GM12864 (cell line): Measurements from ENCODE around the gene GADD45GIP1.

Experiments
- DNase-seq: peaks from one replicate; pipeline ENCODE4 v3.0.0-alpha.2; 2011; ENCODE audit warnings: low read depth
- H3K4me3 ChIP-seq: 2 replicates; pipeline ENCODE4 v1.5.1; 2011; ENCODE audit warnings: mild to moderate bottlenecking, low read depth, low read length, control low read depth
- CTCF ChIP-seq: IDR thresholded peaks from 2 replicates; pipeline ENCODE4 v1.5.1; 2011; ENCODE audit warnings: low read depth, mild to moderate bottlenecking, moderate library complexity, low read length, control low read depth, inconsistent platforms; ENCODE audit errors: missing control alignments

GADD45GIP1 gene

GRCh38 chr19:12990431-12990830 is 33.4 kb upstream of the GADD45GIP1 start:
- no peak for DNase-seq
- H3K4me3 ChIP-seq, result no peak overlapping the region
- no peak for TF ChIP-seq CTCF

- no peak for DNase-seq
- no peak for TF ChIP-seq CTCF
- H3K4me3 ChIP-seq, result no peak overlapping the region
These were observed 30.8 kb upstream of the GADD45GIP1 start for GRCh38 chr19:12987781-12988180.

- no peak for DNase-seq
- H3K4me3 ChIP-seq, result no peak overlapping the region
- no peak for TF ChIP-seq CTCF
These were observed 30.2 kb upstream of the GADD45GIP1 start for GRCh38 chr19:12987190-12987589.

- no peak for TF ChIP-seq CTCF
- no peak overlapping the region for H3K4me3 ChIP-seq
These were observed 29.7 kb upstream of the GADD45GIP1 start for GRCh38 chr19:12986726-12987125.

GRCh38 chr19:12985049-12985776 is 28.2 kb upstream of the GADD45GIP1 start:
- no peak overlapping the region for H3K4me3 ChIP-seq
- no peak for TF ChIP-seq CTCF
- DNase-seq, result no peak

More at GRCh38 chr19:12986726-12987125, 29.7 kb upstream of the GADD45GIP1 start:
- no peak for DNase-seq

- TF ChIP-seq CTCF, result no peak
- no peak for DNase-seq
- no peak overlapping the region for H3K4me3 ChIP-seq
These were observed 27.6 kb upstream of the GADD45GIP1 start for GRCh38 chr19:12984683-12985048.

GRCh38 chr19:12984143-12984627 is 27.2 kb upstream of the GADD45GIP1 start:
- DNase-seq, result no peak
- no peak for TF ChIP-seq CTCF
- no peak overlapping the region for H3K4me3 ChIP-seq
